ENCODE results near the gene TLN1. TPM values are rescaled to one million over a fixed set of nuclear protein-coding genes. Genes with fewer than 3 reads are reported as not detected.

The TLN1 gene, protein sequence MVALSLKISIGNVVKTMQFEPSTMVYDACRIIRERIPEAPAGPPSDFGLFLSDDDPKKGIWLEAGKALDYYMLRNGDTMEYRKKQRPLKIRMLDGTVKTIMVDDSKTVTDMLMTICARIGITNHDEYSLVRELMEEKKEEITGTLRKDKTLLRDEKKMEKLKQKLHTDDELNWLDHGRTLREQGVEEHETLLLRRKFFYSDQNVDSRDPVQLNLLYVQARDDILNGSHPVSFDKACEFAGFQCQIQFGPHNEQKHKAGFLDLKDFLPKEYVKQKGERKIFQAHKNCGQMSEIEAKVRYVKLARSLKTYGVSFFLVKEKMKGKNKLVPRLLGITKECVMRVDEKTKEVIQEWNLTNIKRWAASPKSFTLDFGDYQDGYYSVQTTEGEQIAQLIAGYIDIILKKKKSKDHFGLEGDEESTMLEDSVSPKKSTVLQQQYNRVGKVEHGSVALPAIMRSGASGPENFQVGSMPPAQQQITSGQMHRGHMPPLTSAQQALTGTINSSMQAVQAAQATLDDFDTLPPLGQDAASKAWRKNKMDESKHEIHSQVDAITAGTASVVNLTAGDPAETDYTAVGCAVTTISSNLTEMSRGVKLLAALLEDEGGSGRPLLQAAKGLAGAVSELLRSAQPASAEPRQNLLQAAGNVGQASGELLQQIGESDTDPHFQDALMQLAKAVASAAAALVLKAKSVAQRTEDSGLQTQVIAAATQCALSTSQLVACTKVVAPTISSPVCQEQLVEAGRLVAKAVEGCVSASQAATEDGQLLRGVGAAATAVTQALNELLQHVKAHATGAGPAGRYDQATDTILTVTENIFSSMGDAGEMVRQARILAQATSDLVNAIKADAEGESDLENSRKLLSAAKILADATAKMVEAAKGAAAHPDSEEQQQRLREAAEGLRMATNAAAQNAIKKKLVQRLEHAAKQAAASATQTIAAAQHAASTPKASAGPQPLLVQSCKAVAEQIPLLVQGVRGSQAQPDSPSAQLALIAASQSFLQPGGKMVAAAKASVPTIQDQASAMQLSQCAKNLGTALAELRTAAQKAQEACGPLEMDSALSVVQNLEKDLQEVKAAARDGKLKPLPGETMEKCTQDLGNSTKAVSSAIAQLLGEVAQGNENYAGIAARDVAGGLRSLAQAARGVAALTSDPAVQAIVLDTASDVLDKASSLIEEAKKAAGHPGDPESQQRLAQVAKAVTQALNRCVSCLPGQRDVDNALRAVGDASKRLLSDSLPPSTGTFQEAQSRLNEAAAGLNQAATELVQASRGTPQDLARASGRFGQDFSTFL (N-terminal part only)
- polyA plus RNA-seq, result 117 TPM
- long read RNA-seq, donor 1, partial matches to known transcripts, result 6 of 8 reads
- long read RNA-seq, donor 1, other reads (novel, unspliced or antisense), result 0 of 8 reads
- long read RNA-seq, donor 2, partial matches to known transcripts, result 69 of 74 reads
- long read RNA-seq, donor 2, other reads (novel, unspliced or antisense), result 0 of 74 reads
- long read RNA-seq, donor 3, result 0 reads
- long read RNA-seq, donor 4, result 0 reads
- long read RNA-seq, donor 5, partial matches to known transcripts, result 10 of 11 reads
- long read RNA-seq, donor 5, other reads (novel, unspliced or antisense), result 0 of 11 reads
- long read RNA-seq, donor 6, partial matches to known transcripts, result 46 of 49 reads
- long read RNA-seq, donor 6, other reads (novel, unspliced or antisense), result 0 of 49 reads
- long read RNA-seq, donor 7, partial matches to known transcripts, result 38 of 41 reads
- long read RNA-seq, donor 7, other reads (novel, unspliced or antisense), result 0 of 41 reads
- long read RNA-seq, donor 8, partial matches to known transcripts, result 63 of 69 reads
- long read RNA-seq, donor 8, other reads (novel, unspliced or antisense), result 0 of 69 reads
- long read RNA-seq, donor 9, full-length matches to known transcripts, result 4 of 25 reads
- long read RNA-seq, donor 9, partial matches to known transcripts, result 5 of 25 reads
- long read RNA-seq, donor 9, other reads (novel, unspliced or antisense), result 16 of 25 reads
- long read RNA-seq, donor 10, full-length matches to known transcripts, result 2 of 31 reads
- long read RNA-seq, donor 10, partial matches to known transcripts, result 29 of 31 reads
- long read RNA-seq, donor 10, other reads (novel, unspliced or antisense), result 0 of 31 reads
- long read RNA-seq, donor 11, partial matches to known transcripts, result 20 of 34 reads
- long read RNA-seq, donor 11, other reads (novel, unspliced or antisense), result 13 of 34 reads

DNA sequence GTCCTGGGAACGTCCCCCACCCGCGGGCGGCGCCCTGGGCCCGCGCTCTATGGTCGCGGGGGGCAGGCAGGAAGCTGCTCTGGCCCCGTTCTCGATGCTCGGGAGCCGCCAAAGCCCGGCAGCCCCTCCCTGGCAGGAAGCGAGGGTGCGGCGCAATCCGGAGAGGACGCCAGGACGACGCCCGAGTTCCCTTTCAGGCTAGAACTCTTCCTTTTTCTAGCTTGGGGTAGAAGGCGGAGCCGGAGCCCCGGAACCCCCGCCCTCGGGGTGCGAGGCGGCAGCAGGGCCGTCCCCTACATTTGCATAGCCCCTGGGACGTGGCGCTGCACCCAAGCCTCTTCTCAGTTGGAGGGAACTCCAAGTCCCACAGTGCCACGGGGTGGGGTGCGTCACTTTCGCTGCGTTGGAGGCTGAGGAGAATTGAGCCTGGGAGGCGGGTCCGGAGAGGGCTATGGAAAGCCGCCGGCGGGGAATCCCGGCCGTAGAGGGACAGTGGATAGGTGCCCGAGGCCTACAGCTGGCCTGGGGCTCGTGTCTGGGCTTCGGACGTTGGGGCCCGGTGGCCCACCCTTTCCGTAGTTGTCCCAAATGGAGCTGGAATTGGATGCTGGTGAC lies at the start of gene TLN1, which contains the start of gene CREB3:
Gene TLN1, minus strand, starts transcription at position 11 of the 615 bp plus-strand sequence. CDS start 6,501 bp downstream, outside the sequence.
Gene CREB3, plus strand, starts transcription at position 482 of the 615 bp plus-strand sequence. Its CDS starts 107 bp downstream, at position 589.
- WGBS (ENCODE audit: insufficient coverage, low lambda C conversion rate), result no CpG with 5 or more reads among the region's 49 CpGs
- no peaks in the 10 kb centered on the region for H3K27me3 ChIP-seq (ENCODE audit: control insufficient read depth, insufficient read depth, low read length)
- H3K27ac ChIP-seq (ENCODE audit: low read length), result peak within 1 kb of the TSS; percentile 93
- DNase-seq, result peak; percentile 98 to 100
- peak within 1 kb of the TSS; percentile 69 for H3K4me3 ChIP-seq (ENCODE audit: low read length)
- H3K4me1 ChIP-seq (ENCODE audit: control insufficient read depth, insufficient read depth, low read length), result peaks cover 42% of the 10 kb centered on the region
- H3K36me3 ChIP-seq (ENCODE audit: control insufficient read depth, insufficient read depth, low read length), result peaks cover 27% of the 10 kb centered on the region
- H3K9me3 ChIP-seq (ENCODE audit: control insufficient read depth, low read depth, low read length), result no peaks in the 10 kb centered on the region

DNA sequence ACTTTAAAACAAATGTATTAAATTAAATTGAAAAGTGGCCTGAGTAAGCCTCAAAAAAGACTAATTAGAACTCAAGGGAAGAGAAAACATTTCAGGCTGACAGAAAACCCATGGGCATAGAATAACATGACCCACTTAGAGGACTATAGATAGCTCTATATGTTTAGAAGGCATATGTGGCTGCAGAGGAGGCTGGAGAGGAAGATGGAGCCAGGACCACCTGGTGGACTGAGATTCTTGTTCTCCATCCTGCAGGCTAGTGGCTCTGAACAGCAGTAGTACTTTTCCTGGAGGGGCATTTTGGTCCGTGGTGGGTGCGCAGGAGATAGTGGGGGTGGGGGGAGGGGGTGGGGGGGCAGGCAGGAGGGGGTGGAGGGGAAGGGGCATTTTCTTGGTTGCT lies 49.1 kb upstream of the TLN1 start:
- Histone ChIP-seq H3K9me3 (ENCODE audit: control insufficient read depth, low read depth, low read length) (no peaks in the 10 kb centered on the region), H3K36me3 (ENCODE audit: control insufficient read depth, insufficient read depth, low read length) (peaks cover 7% of the 10 kb centered on the region), H3K4me3 (ENCODE audit: low read length) (no peak overlapping the region), H3K27me3 (ENCODE audit: control insufficient read depth, insufficient read depth, low read length) (no peaks in the 10 kb centered on the region), H3K27ac (ENCODE audit: low read length) (no peak overlapping the region), H3K4me1 (ENCODE audit: control insufficient read depth, insufficient read depth, low read length) (no peaks in the 10 kb centered on the region)
- no CpG with 5 or more reads among the region's 2 CpGs for WGBS (ENCODE audit: insufficient coverage, low lambda C conversion rate)
- DNase-seq, result no peak

DNA sequence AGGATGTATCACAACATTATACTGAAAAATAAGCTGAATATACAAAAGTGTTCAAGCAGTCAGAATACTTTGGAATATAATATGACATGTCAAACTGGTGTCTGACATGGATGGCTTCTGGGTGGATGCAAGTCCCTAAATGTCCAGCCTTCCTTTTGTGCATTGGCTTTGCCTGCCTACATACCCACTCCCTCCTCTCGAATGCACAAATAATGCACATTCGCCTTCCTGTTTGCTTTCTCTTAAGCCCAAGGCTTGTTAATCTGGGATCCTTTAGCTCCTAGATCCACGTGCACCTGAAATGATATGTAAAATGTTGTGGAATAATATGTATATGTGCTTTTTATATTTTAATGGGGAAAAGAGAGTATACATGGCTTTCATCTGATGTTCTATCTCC lies 46.5 kb upstream of the TLN1 start:
- no peak overlapping the region for H3K4me3 ChIP-seq (ENCODE audit: low read length)
- DNase-seq, result no peak
- peaks cover 2% of the 10 kb centered on the region for H3K36me3 ChIP-seq (ENCODE audit: control insufficient read depth, insufficient read depth, low read length)
- WGBS (ENCODE audit: insufficient coverage, low lambda C conversion rate), result no CpG with 5 or more reads among the region's 3 CpGs
- no peaks in the 10 kb centered on the region for H3K27me3 ChIP-seq (ENCODE audit: control insufficient read depth, insufficient read depth, low read length)
- no peak overlapping the region for H3K27ac ChIP-seq (ENCODE audit: low read length)
- H3K4me1 ChIP-seq (ENCODE audit: control insufficient read depth, insufficient read depth, low read length), result peaks cover 4% of the 10 kb centered on the region
- H3K9me3 ChIP-seq (ENCODE audit: control insufficient read depth, low read depth, low read length), result no peaks in the 10 kb centered on the region

DNA sequence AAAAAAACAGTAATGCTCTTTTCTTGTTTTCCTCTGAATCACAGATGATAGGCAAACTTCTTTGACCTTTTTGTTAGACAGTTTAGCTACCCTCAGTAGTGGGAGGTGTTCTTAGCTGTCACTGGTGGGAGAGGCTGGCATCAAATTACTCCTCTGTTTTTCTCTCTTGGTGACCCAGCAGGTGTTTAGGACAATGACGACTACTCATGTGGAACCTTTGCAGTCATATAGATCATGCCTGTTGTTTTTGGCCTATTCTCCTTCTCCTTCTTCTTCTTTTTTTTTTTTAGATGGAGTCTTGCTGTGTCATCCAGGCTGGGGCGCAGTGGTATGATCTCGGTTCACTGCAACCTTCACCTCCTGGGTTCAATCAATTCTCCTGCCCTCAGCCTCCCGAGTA lies 44.0 kb upstream of the TLN1 start:
- WGBS (ENCODE audit: insufficient coverage, low lambda C conversion rate), result no CpG with 5 or more reads among the region's 4 CpGs
- Histone ChIP-seq H3K9me3 (ENCODE audit: control insufficient read depth, low read depth, low read length) (no peaks in the 10 kb centered on the region), H3K4me3 (ENCODE audit: low read length) (no peak overlapping the region), H3K27me3 (ENCODE audit: control insufficient read depth, insufficient read depth, low read length) (no peaks in the 10 kb centered on the region), H3K27ac (ENCODE audit: low read length) (no peak overlapping the region), H3K36me3 (ENCODE audit: control insufficient read depth, insufficient read depth, low read length) (peaks cover 2% of the 10 kb centered on the region), H3K4me1 (ENCODE audit: control insufficient read depth, insufficient read depth, low read length) (peaks cover 20% of the 10 kb centered on the region)
- DNase-seq, result no peak

DNA sequence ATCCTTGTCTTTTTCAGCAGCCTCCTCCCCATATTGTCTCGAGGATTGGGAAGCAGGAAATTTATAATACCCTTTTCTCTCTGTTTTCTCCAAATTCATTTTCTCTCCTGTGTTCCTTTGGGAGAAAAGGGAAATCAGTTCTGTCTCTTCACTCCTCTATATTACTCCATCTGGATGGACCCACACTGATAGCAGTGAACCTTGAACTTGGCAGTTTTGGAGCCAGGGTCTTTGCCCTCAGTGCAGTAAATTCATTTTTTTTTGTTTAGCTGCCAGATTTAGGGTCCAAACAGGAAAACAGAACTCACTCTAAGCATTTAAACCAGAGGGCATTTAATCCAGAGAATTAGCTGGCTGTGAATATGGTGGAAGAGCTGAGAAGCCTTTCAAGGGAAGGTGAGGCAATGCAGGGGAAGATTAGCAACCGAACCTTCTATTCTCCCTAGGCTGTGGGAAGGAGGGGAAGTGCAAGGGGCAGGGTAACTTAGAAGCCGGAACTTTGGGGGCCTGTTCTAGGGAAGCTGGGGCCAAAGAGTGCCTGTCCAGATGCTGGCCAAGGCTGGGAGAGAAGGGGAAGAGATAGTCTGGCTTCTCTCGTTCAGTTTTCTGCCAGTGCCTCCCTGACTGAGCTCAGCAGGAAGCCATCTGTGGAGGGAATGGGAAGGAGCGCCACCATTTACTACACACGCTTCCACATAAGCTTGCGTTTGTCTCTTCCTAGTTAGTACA lies 43.1 kb upstream of the TLN1 start:
- Histone ChIP-seq H3K9me3 (ENCODE audit: control insufficient read depth, low read depth, low read length) (no peaks in the 10 kb centered on the region), H3K36me3 (ENCODE audit: control insufficient read depth, insufficient read depth, low read length) (no peaks in the 10 kb centered on the region), H3K4me3 (ENCODE audit: low read length) (no peak overlapping the region), H3K4me1 (ENCODE audit: control insufficient read depth, insufficient read depth, low read length) (peaks cover 28% of the 10 kb centered on the region), H3K27me3 (ENCODE audit: control insufficient read depth, insufficient read depth, low read length) (no peaks in the 10 kb centered on the region), H3K27ac (ENCODE audit: low read length) (peak overlapping the region; percentile 44)
- peak in 1 of 2 donors; percentile 38 for DNase-seq
- 100% methylated on average over 1 of the region's 7 CpGs for WGBS (ENCODE audit: insufficient coverage, low lambda C conversion rate)

DNA sequence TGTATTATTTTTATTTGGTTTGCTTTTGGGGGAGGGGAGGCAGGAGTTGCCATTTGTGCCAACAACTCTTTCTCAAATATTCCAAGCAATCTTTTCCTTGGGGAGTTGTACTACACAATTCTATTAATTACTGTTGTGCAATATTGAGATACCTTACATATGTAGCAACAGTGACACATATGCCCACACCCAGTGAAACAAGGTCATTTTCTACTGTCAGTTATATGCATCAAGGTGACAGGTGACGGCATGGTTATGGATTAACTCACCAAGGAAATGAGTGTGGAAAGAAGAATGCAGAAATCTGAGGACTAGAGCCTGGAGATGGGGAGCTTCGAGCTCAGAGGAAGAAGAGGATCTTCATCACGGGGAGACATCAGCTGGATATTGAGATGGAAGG lies 39.9 kb upstream of the TLN1 start:
- Histone ChIP-seq H3K27ac (ENCODE audit: low read length) (peak overlapping the region; percentile 77), H3K27me3 (ENCODE audit: control insufficient read depth, insufficient read depth, low read length) (no peaks in the 10 kb centered on the region), H3K36me3 (ENCODE audit: control insufficient read depth, insufficient read depth, low read length) (no peaks in the 10 kb centered on the region), H3K4me1 (ENCODE audit: control insufficient read depth, insufficient read depth, low read length) (peaks cover 28% of the 10 kb centered on the region), H3K9me3 (ENCODE audit: control insufficient read depth, low read depth, low read length) (no peaks in the 10 kb centered on the region), H3K4me3 (ENCODE audit: low read length) (no peak overlapping the region)
- peak; percentile 89 to 92 for DNase-seq
- WGBS (ENCODE audit: insufficient coverage, low lambda C conversion rate), result 53% methylated on average over 2 of the region's 3 CpGs

DNA sequence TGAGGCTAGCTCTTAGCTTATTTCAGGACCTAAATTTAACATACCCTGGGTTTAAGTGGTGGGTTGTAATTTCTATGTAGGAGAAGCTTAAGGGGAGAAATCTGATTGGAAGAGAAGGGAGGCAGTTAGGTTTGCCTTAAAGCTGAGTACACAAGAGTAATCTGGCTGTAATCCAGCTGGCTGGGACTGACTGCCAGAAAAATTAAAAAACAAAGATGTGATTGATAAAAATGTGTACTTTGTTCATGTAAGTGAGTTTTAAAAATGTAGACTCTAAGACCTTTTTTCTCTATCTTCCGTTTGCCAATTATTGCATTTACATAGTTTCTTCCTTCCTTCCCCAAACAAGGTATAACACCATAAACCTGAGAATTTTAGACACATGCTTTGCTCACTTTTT lies 39.5 kb upstream of the TLN1 start:
- H3K27ac ChIP-seq (ENCODE audit: low read length), result peak overlapping the region; percentile 77
- peak; percentile 20 to 59 for DNase-seq
- no peaks in the 10 kb centered on the region for H3K36me3 ChIP-seq (ENCODE audit: control insufficient read depth, insufficient read depth, low read length)
- no peaks in the 10 kb centered on the region for H3K27me3 ChIP-seq (ENCODE audit: control insufficient read depth, insufficient read depth, low read length)
- H3K9me3 ChIP-seq (ENCODE audit: control insufficient read depth, low read depth, low read length), result no peaks in the 10 kb centered on the region
- no peak overlapping the region for H3K4me3 ChIP-seq (ENCODE audit: low read length)
- peaks cover 28% of the 10 kb centered on the region for H3K4me1 ChIP-seq (ENCODE audit: control insufficient read depth, insufficient read depth, low read length)
- 23% methylated on average over 1 of the region's 1 CpG for WGBS (ENCODE audit: insufficient coverage, low lambda C conversion rate)

DNA sequence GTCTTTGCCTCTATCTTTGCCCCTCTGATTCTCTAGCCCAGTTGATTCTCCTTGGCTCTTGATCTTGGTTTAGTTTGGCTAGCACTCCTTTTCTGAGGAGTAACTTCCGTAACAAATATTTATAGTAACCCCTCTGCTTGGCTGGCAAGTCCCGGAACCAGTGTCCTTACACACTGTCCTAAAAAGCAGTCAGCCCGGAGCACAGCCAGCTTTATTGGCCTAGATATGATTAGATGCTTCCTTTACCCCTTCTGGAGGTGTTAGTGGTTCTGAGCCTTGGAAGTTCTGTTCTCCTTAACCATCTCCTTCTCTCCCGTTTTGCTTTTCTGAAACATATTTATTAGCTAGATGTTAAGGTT lies 39.1 kb upstream of the TLN1 start:
- WGBS (ENCODE audit: insufficient coverage, low lambda C conversion rate), result 20% methylated on average over 1 of the region's 4 CpGs
- peaks cover 28% of the 10 kb centered on the region for H3K4me1 ChIP-seq (ENCODE audit: control insufficient read depth, insufficient read depth, low read length)
- H3K27me3 ChIP-seq (ENCODE audit: control insufficient read depth, insufficient read depth, low read length), result no peaks in the 10 kb centered on the region
- peak overlapping the region; percentile 77 for H3K27ac ChIP-seq (ENCODE audit: low read length)
- H3K4me3 ChIP-seq (ENCODE audit: low read length), result no peak overlapping the region
- no peak for DNase-seq
- no peaks in the 10 kb centered on the region for H3K36me3 ChIP-seq (ENCODE audit: control insufficient read depth, insufficient read depth, low read length)
- H3K9me3 ChIP-seq (ENCODE audit: control insufficient read depth, low read depth, low read length), result no peaks in the 10 kb centered on the region
